ENCODE data around the gene CFI.
"Not testable (repeated sequence)": the region's sequence is repeated elsewhere in the genome, so short reads cannot be mapped to it uniquely, and the experiment has no call there.

Gene CFI

DNA sequence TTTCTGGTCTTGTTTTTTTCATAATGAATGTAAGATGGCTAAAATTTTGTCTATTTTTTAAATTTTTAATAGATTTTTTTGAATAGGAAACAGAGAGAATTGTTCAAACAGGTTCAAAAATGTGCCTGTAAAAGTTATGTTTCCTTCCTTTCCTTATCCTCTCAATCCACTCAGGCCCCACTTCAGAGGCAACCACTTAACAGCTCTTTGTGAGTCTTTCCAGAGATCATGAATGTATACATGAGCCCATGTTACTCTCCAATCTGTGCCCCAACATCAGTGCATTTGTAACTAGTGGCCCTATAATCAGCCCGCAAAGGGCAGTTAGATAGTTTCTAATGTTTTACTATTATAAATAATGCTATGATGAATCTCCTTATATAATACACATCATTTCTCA is 14.0 kb downstream of the CFI start:
- DNase-seq = no peak

DNA sequence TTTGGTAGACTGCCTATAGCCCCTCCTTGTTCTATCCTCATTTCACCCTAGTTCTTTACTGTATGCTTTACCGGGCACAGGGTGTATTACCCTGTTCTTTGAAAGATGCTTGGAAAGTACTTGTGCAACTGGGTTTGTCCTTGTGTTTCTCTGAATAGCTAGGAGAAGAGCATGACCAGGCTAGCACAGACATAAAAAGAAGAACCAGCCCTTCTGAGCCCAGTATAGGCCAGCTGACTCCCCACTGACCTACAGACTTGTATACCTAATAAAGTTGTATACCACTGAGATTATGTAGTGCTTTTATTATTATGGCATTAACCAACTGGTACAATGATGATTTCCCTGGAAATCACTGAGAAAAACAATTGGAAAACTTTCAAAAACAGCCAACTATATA is 15.0 kb downstream of the CFI start:
- DNase-seq = no peak

DNA sequence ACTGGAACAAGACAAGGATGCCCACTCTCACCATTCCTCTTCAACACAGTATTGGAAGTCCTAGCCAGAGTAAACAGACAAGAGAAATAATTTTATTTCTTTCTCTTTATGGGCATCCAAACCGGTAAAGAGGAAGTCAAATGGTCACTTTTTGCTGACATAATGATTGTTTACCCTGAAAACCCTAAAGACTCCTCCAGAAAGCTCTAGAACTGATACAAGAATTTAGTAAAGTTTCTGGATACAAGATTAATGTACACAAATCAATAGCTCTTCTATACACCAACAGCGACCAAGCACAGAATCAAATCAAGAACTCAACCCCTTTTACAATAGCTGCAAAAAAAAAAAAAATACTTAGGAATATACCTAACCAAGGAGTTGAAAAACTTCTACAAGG is 19.7 kb downstream of the CFI start:
- not testable (repeated sequence) for DNase-seq

DNA sequence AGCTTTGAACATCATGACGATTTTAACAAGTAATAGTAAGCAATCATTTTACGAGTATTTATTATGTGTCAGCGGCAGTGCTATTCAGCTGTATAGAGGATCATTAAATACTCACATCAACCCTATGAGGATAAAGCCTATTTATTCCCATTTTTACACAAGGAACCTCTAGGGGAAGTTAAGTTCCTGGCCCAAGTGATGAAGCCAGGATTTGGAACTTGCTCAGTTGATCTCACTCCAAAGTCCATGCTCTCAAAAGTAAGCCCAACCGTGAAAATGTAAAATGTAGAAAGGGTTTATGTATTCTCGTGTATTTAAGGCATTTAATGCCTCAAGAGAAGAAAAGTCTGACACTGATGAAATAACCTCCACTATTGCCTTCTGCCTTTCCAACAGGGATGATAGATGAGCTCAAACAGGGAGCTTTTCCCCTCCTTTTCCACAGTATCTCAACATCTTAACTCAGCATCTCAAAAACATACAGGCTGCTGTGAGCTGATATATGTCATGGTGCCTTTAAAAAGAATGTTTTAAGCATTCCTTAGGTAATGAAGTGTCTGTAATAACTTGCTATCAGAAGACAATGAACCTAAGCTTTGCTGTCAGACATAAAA is 36.9 kb downstream of the CFI start:
- DNase-seq = no peak

DNA sequence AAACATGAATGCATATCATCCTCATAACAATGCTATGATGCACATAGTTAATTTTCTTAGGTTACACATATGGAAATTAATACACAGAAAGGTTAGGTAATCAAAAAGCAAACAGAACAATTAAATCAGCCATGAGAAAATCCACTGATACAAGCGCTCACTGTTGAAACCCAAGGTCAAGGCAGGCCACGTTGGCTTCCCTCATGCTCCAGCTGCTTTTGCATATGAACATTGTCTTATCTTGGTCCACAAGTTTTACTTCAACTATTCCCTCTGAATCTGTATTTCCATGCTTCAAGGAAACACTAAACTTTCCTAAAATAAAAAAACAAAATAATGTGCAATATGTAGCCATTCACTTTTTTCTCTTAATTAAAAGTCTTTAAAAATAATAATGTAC is 37.4 kb downstream of the CFI start:
- DNase-seq = no peak

DNA sequence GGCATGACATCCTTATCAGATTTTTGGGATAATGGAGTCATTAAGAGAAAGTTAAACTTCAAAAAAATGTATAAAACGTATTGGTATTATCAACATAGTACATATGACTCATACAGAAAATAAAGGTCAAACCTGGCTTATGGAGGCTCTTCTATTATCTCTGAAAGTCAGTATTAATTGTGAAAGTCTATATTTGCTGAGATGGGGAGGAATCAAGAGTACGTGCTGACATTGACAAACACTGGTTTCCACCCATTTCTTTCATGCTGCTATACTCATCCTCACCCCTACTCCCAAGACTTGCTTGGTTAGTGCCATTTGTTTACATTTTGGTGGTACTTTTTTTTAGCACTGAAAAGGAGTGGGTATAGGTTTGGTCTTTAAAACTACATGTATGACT is 41.1 kb downstream of the CFI start:
- no peak for DNase-seq

DNA sequence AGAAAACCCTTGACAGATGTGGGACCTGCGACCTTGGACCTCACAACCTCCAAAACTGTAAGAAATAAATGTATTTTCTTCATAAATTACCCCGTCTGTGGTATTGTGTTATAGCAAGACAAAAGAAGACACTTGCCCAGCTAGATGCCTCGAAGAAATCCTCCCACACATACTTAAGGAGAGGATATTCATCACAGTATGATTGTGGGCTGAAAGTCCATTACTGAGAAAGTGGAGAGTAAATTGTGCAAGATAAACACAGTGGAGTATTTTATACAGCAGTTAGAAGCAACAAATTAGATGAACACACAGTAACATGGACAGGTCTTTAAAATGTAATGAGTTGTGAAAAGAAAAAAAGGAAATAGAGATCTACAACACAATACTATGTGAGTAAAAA is 46.1 kb downstream of the CFI start:
- no peak for DNase-seq

DNA sequence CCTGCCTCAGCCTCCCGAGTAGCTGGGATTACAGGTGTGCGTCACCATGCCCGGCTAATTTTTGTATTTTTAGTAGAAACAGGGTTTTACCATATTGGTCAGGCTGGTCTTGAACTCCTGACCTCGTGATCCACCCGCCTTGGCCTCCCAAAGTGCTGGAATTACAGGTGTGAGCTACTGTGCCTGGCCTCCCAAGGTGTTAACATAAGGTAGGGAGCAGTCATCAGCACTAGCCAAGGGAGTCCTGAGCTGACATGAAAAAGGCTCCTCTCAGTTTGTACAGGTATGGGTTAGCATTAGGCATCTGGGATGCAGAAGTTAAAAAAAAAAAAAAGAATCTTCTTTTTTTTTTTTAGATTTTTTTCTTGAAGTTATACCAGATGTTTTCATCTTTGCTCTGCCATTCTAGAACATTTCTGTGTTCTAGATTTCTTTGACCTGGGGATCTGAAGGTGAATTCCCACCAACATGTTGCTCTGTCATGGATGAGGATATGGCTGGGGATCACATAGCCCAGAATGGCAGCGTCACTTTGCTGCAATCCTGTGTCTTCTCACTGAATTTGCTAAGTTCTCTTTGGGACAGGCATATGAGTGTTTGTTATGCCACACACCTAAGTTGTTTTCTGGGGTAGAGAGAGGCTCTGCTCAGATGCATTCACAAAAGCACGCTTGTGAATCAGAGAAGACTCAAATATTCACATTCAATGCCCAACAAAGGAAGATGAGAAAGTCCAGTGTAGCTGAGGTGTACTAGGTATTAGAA is 47.5 kb downstream of the CFI start:
- DNase-seq = no peak

DNA sequence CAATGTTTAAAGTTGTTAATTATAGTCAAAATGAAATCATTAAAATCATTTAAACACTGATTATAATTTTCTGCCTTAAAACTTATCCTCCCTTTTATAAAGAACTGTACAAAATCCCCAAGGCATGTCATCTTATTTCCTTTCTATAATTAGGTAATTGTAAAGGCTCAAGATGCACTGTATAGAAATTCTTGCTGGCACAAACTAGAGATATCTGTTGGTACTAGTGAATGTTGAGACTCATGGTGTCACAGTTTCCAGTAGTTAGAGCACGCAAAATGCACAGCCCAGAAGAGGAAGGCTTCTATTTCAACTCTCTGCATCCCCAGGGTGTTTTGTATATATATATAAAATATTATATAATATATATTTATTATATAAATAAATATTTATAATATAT is 49.3 kb downstream of the CFI start:
- DNase-seq = no peak

DNA sequence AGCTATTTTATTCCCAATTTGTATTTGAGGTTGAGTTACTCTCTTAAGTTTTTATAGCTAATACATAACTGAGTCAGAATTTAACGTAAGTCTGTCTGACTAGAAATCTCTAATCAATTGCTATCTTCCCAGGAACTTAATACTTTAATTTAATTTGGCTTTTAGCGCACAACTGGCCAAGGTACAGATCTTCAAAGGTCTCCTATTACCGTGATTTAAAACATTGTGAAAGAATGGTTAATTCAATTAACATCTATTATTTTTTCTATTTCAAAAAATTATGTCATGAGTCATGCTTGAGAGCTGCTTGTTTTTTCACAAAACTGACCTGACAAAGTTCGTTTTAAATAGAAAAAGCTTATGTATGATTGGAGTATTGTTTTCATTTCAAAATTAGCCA is 49.9 kb downstream of the CFI start:
- no peak for DNase-seq

DNA sequence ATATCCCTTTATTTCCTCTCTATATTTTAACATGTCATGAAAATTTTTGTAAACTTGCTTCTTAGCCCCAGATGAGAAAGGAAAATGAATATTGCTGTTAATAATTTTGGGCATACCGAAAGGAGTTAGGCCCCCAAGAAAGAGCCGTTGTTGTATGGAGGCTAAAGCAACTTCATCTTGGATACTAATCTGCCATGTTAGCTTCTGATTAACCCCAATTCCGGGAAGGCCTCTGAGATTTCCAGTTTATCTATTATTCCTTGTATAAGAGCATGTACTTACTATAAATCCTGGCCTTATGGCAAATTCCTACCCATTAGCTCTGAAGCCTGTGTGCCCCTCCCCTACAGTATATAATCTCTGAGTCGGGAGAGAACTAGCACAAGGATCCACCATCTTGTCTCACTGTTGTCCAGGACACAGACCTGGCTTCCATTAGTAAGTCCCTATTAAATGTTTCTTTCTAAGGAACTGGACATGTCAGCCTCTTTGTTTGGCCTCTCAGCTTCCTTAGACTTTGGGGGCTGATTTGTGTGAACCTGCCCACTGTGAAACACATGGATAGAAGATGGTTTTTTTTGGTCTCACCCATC is 51.1 kb downstream of the CFI start:
- DNase-seq = no peak

DNA sequence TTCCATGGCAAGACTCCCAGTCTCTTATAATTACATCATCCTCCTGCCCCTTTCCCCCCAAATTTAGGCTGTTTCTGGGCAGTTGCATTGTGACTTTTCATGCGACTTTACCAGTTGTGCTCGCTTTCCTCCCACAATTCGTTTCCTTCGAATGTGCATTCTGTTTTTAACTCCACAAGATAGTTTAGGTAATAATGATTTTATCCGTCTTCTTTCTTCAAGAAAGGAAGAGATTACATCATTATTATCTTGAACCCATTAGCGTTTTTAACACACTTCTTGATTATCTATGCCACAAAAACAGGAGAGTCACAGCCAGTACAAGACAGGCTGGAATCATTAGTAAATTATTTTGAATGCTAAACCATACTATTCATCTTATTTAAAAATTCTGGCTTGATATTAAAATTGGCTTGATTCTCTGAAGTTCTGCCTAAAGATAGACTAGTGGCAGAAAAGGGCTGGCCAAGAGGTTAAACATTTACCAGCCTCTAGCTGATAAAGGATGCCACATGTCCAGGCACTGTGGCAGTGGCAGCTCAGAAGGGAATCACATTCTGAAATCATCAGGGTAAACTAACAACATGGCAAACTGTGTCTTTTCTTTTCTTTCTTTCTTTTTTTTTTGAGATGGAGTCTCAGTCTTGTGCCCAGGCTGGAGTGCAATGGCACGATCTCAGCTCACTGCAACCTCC is 52.3 kb downstream of the CFI start:
- DNase-seq = no peak

DNA sequence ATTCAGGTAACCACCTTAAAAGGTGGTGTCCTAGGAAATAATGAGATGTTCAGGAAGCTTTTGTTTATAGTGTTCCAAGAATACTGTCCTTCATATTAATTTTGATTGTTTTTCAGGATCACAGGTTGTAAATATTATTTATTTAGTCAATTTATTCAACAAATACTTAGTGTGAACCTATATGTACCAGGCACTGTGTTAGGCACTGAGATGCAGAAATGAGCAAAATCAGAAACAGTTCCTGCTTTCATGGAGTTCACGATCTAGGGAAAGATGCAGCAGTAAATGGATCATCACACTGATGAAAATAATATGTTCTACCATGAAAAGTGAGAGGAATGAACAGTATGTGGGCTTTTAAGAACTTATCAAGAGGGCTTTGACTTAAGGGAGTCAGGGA is 53.7 kb downstream of the CFI start:
- DNase-seq = no peak

DNA sequence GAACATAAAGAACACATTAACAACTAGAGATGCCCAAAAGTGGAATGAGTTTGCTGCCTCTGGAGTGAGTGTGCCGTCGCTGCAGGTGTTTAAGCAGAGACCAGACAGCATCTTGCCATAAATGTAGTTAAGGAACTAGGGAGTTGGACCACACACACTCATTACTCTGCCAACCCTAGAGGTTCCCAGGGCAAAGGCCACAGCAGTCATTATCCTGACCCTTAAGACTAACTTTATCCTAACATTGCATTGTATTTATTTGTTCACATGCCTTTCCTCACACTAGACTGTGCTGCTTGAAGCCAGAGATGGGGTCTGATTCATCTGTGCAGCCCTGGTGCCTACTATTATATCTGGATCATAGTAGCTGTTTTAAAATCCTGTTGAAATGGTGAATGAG is 55.1 kb downstream of the CFI start:
- DNase-seq = no peak

DNA sequence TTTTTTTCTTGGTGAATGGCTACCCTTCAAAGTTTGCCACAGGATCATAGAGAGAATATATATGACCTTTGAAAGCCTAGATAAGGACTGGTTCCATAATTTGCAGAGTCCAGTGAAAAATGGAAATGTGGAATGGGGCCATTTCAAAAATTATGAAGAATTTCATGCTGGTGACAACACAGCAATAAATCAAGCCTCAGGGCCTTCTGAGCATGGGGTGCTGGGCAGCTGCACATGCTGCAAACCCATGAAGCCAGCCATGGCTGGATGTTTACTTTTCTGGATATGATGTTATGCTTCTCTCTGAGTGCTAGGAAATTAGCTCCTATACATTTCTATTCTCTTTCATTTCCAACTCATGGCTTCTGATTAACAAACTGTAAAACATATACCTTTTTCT is 56.0 kb downstream of the CFI start:
- DNase-seq = no peak

DNA sequence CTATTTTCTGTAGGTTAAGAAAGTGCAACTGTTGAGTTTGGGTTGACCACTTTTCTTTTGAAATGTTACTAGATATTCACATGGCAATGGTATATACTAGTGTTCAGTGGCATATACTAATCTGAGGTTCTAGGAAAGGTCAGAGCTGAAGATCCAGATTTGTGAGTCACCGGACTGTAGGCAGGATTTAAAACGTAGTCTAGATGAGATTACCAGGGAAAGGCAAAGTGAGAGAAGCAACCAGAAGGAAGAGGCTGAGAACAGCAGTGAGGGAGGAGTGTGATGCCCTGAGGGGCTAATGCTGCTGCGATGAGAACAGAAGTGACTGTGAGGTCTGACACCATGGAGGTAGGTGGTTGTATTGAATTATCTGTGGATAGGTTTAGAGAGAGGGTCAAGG is 62.3 kb downstream of the CFI start:
- no peak for DNase-seq

DNA sequence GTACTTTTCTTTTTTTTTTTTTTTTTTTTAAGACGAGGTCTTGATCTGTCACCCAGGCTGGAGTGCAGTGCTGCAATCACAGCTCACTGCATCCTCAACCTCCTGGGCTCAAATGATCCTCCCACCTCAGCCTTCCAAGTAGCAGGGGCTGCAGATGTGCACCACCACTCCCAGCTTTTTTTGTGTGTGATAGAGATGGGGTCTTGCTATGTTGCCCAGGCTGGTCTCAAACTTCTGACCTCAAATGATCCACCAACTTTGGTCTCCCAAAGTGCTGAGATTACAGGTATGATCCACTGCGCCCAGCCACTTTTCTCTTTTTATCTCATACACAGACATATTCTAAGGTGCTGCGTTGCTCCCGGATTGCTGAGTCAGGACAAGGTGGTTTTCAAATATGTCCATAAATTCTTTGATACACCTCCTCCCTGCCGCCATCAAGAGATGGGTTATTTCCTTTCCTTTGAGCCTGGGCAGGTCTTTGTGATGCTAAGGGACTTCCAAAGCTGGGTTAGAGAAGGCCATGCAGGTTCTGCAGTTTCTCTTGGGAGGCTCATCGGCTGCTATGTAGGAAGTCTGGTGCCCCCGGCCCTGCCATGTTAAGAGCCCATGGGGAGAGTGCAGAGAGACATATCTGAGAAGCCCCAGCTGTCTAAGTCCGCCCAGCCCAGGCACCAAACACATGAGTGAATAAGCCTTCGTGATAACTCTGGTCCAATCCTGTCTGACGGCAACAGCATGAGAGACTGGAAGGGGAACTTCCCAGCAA is 63.5 kb downstream of the CFI start:
- DNase-seq = no peak

DNA sequence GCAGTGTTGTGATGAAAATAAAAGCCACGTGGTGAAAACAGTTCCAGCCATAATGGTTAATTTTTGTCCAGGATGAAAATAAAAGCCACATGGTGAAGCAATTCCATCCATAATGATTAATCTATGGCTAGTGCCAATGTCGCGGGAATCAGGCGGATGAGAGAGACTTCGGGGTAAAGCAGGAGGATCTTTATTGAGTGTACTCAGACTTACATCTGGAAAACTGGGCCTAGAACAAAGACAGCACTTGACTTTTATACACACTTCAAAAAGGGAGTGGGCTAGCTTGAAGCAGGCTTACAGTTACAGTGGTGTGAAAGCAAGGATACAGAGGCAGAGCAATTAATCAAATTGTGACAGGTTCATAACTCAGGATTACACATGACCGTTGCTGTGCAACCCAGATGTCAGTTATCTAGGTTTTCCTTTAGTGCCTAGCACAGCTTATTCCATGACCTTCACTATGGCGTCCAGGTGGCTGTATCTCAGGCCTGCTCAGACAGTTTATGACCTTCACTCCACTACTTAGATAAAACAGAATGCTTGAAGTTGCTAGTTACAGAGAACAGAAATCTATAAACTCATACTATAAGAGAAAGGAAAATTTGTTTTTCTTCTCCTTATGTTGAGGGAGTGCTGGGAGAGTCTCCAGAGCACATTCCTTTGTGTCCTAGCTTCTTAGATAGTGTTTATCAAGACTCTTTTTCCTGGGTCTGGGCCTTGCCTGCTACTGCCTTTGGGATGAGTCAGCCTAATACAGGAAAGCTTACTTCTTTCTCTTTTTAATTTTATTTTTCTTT is 66.0 kb downstream of the CFI start:
- DNase-seq = no peak

DNA sequence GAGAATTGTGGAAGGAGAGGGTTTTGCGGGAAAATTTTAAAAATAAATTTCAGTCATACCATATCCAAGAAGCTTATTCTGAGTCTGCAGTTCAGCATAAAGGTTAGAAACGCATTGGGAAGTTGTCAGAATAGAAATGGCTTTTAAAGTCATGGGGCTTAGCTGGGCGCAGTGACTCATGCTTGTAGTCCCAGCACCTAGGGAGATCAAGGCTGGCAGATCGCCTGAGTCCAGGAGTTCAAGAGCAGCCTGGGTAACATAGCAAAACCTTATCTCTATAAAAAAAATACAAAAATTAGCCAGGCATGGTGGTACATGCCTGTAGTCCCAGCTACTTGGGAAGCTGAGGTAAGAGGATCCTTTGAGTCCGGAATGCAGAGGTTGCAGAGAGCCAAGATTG is 68.1 kb downstream of the CFI start:
- no peak for DNase-seq

DNA sequence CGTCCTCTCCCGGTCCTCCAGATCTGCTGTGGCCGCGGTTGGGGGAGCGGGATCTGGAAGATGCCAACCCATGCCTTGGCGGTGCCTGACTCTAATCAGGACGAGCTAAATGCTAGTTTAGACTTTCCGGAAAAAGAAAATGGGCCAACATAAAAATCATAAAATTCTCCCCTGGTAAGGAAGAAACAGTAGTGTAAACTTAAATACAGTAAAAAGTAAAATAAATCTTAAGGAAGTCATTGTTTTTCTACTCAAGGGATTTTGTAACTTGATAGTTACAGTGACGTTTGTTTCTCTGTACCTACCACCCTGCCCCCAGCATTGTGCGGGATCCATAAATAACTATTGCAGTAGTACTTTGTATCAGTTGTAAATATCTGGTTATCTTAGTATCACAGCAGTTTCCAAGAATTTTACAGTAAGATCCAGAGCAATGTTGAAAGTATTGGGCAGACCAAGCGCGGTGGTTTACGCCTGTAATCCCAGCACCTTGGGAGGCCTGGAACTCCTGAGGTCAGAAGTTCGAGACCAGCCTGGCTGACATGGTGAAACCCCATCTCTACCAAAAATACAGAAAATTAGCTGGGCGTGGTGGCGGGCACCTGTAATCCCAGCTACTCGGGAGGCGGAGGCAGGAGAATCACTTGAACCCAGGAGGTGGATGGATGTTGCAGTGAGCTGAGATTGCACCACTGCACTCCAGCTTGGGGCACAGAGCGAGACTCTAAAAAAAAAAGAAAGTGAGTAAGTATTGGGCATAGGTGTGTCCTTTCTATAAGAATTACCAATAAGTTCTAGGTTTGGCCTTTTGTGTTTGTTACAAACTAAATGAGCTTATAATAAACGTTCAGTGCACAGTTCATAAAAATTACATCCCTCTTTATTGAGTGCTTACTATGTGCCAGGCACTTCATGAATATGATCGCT is 70.9 kb downstream of the CFI start:
- no peak for DNase-seq

All from NCI-H1436 treated with DMSO at 0.1 percent for 48 hours (cell line).